Inflammatory macrophage (primary cell): ENCODE data around the gene CHST15.

Experiments
- DNase-seq, 2 donors: peaks; one replicate each; pipeline ENCODE4 v3.0.0-alpha.2; 2020 to 2022

Gene CHST15

DNA sequence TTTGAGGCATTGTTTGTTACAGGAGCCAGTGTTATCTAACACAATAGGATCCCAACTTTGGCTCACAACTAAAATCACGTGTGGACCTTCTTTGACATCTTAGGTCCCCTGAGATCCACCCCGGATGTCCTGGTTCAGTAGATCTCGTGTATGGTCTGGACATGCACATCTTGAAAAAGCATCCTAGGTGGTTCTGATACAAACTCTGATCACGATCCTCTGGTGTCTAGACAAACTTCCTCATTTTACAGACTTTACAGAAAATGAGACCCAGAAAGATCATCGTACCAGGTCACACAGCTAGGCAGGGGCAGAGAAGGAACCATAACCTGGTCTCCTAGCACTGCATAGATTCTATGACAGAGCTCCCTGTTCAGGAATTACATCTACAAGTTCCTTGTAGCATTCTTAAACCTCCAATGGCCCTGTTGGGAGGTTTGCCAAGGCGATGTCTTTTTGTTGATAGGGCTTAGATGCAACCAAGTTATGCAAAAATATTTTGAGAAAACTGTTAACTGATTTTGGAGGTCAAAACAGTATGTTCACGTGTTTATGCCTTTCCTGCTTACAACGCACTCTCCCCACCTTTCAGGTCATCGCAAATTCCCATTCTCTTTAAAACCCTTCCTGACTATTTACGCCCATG is 30.8 kb upstream of the CHST15 start:
- DNase-seq: peak; percentile 14 to 17

DNA sequence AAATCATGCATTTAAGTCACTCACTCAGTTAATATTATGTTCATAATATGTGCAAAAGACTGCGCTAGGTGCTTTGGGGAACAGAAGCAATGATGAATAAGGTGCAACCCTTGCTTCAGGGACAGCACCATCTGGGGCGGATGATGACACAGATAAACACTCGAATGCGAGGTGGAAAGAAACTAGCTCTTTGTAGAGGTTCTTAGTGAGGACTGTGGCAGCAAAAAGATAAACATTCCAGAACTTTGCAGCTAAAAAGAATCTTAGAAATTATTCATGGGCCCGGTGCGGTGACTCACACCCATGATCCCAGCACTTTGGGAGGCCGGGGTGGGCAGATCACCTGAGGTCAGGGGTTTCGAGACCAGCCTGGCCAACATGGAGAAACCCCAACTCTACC is 29.8 kb upstream of the CHST15 start:
- DNase-seq: no peak

DNA sequence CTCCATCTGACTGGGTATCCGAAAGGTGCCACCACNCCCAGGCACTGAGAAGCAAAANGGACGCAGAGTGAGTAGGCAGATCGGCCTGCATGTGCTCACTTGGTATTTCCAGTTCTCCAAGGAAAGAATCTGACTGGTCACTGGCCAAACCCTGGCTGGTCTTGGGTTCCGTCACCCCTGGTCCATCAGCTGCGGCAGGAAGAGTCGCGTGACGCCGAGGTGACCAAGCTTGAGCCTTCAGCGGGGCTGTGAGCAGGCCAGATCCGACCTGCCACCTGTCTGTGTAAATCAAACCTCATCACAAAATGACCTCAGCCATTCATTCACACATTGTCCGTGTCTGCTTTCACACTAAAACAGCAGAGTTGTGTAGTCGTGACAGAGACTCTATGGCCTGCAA is 28.8 kb upstream of the CHST15 start:
- DNase-seq: no peak

DNA sequence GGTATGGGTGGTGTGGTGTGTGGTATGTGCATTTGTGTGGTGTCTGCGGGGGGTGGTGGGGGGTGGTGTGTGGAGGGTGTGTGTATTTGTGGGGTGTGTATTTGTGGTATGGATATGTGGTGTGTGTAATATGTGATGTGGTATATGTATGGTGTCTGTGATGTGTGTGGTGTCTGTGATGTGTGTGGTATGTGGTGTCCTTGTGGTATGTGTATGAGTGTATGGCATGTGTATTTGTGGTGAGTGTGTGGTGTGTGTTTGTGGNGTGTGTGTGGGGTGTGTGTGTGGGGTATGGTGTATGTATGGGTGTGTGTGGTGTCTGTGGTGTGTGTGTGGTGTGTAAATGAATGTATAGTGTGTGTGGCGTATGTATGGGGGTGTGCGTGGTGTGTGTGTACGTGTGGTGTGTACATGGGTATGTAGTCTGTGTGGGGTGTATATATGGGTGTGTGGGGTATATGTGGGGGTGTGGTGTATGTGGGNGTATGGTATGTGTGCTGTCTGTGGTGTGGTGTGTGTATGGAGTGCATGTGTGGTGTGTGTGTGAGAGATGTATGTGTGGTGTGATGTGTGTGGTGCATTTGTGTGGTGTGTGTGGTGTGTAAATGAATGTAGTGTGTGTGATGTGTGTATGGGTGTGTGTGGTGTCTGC is 27.1 kb upstream of the CHST15 start:
- no peak for DNase-seq

DNA sequence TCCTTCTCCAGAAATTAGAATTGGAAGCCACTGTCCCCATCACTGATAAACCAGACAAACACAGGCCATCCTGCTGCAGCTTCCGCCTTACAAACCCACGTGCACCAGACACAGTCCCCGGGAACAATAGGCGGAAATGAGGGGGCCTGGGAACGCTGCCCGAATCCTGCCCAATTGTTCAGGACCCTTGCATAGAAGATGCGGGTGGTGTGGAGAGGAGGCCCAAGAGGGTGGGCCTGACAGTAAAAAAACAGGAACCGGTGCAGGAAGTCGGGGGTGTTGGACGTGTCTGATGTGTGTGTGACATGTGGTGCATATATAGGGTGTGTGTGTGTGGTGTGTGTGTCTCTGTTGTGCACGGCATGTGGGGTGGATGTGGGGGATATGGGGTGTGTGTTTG is 26.5 kb upstream of the CHST15 start:
- peak; percentile 72 to 80 for DNase-seq

DNA sequence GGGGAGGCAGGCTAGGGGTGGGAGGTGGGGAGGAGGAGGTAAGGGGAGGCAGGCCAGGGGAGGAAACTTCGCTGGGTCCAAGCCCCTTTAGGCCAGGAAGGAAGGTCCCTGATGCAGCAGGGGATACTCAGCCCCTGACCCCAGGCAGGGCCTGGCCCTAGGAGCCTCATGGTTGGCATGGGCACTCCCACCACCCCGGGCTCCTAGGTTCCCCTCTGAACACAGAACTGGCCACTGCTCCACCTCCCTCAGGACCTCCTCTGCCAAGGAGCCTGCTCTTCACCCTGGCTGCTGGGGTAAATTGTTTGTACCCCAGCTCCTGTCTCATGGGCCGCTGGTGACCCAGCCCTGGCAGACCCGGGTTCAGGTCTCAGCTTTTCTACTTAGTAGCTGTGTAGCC is 25.8 kb upstream of the CHST15 start:
- DNase-seq: no peak

DNA sequence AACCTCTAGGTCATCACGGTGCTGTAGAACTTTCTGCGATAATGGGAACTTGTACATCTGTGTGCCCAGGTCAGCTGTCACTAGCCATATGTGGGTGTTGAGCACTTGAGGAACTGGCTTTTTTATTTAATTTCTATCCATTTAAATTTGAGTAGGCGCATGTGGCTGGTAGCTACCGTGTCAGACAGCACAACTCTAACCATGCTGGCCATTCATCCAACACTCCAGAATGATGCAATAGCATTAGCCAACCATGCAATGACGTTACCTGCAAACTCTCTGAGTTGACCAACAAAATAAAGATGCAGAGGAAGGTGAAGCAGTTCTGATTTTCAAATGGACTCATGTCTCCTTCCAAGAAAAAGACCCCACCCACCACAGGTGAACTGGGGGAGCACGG is 24.4 kb upstream of the CHST15 start:
- peak; percentile 75 to 82 for DNase-seq

DNA sequence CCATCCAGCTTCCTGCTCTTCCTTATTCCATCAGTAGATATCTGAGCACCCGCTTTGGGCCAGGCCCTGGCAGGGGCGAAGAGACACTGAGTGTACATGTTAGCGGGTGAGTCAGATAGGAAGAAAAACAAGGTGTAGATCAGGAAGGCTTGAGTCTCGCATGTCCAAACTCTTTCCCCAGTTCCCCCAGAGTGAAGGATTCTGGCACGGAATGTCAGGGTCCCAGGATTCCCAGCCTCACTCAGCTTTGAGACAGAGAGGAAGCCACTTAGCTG is 24.1 kb upstream of the CHST15 start:
- DNase-seq: no peak

DNA sequence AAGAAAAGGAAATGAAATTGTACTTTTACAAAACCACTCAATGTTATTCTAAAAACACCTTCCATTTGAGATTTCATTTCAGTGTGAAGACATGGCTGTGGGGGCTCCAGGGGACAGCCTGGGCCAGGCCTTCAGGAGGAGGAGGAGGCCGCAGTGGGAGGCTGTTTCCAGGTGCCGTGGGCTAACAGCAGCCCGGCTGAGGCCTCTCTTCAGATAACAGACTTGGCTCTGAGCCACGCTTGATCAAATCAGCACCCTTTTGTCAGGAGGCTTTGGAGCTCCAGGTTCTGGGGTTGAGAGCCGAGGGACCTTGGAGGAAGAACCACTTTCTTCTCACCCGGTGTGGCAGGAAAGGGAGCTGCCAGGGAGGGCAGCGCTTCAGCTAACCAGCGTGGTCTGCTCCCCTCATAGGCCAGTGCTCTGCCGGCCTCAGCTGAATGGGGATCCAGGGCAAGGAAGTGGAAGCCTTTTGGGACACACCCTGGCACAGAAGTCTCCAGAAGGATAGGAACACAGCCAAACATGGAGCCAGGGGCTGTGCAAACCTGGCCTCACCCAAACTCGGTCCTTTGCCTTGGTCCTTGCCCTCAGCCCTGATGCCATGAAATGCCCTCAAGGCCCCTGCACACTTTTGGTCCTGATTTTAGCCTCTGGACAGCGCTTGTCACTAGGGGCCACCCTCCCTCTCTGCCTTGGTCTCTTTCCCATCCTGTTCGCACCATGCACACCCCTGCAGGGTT is 23.5 kb upstream of the CHST15 start:
- no peak for DNase-seq

DNA sequence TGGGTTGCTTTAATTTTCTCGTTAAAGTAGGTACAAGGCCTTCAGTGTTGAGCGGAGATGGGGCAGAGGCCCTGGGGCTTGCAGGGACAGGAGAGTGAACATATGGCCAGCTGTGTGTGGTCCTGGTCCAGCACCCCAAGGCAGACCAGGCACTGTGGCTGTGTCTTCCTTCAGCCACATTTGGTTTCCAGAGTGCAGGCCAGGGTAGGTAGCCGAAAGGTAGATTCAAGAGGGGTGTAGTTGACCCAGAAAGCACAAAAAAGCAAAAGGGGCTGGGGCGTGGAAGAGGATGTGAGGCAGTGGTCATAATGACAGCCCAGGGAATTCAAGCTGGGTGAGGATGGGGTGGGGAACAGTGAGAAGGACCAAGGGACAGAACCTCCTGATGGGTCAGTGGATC is 21.3 kb upstream of the CHST15 start:
- no peak for DNase-seq

DNA sequence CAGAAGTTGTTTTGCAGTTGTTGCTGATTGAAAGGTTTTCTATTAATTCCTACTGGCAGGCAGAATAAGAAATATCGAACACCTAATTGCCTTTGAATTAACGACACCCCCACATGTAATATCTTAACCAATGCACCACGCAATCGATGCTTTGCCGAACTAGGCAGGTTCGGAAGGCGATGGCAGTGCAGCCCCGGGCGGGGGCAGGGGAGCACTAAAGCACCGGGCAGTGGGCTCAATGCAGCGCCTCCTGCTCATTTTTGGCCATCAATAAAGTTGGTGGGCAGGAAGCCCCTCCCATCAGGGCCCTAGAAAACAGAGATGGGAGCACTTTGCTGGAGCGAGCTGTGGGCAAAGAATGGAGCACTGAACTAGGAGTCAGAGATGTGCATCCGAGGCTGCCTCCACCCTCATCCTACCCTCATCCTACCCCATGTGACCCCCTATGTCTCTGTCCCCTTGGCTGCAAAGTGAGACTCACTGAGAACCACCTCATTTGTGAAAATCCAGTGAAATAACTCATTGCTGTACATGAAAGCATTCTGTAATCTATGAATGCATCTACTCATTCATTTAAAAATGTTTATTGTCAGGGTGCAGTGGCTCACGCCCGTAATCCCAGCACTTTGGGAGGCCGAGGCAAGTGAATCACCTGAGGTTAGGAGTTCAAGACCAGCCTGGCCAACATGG is 19.6 kb upstream of the CHST15 start:
- no peak for DNase-seq

DNA sequence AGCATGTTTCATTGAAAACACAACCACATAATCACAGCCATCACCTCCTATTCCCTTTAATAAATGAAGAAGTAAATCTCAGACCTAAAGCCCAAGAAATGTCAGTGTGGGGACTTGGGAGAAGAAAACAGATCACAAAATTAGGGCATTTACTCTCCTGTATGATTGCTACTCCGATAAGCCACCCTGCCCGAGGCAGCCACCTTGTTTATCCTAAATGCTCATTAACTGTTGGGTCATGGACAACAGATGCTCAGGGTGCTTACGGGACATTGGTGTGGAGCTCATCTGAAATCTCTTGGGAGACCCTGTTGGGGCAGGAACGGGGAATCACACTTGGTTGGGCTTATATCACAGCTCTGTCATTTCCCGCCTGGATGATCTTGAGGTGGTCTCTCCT is 17.5 kb upstream of the CHST15 start:
- no peak for DNase-seq

DNA sequence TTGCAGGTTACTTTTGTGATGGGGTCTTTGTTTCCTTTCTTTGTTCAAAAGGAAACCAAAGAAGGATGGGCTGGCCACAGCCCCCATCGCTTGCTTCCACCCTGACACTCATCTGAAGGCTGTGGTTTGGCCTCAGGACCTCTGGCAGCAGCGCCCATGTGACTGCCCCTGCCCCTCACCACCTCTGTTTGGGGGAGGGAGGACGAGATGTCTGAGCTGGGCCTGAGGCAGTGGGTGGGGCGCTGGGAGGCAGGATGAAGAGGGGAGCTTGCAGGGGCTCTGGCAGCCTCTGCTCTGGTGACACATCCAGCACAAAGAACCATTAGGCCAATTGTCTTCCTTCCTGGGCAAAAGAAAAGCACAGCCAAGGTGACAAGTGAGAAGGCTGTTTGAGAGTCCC is 15.9 kb upstream of the CHST15 start:
- no peak for DNase-seq

DNA sequence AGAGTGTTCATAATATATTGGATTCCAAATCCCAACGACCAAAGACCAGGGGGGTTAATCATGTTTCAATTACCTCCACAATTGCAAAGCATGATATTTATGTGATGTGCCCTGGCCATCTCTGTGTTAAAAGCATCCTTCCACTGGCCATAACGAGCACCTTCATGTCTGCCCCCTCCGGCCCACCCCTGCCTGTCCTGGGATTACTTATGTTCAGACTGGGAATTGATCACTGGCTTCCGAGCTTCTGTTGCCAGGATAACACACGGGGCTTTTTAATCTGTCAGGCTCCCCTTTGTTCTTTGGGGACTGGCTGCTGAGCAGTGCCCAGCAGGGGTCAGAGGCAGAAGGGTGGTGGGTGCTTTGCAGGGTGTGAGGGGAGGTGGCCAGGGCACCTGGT is 13.7 kb upstream of the CHST15 start:
- DNase-seq: no peak

DNA sequence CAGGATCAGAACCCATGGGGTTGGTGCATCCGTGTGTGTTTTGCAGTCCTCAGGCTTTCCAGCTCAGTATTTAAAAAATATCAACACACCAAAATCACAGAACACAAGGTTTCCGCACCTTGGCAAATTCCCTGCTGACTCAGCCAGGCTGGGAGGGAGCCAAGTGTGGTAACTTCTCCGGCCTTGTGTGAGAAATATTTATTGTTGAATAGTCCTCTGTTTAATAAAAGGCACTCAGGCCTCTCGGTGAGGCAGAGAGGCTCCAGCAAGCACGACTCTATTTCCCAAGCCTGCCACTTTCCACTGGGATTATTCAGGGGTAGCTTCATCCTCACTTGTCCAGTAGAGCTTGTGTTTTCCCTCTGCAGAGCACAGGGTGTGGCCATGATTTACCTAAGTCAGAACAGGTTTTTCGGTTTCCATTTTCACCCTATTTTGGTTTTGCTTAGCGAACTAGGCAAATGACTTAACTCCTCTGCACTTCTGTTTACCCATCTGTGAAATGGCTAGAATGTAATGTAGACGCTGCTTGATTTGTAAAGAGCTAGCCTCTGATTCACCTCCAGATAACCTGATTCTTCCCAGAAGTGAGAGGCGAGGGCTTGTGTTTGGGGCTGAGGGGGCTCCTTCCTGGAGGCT is 13.0 kb upstream of the CHST15 start:
- no peak for DNase-seq

DNA sequence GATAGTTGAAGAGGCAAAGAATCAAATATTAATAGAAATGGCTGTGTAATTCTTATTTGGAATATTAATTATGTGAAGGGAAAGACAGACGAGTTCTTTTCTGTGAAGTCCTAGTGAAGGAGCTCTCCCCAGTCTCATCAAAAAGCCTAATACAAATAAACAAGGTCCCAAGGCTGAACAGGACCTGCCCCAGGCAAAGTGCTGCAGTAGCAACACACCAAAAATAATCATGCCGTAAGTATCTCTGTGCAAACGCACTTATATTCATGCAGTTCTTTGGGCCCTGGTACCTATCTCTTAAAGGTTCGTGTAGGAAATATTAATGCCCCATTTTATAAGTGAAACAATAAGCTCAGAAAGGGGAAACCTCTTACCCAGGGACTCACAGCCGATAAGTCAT is 12.2 kb upstream of the CHST15 start:
- DNase-seq: no peak

DNA sequence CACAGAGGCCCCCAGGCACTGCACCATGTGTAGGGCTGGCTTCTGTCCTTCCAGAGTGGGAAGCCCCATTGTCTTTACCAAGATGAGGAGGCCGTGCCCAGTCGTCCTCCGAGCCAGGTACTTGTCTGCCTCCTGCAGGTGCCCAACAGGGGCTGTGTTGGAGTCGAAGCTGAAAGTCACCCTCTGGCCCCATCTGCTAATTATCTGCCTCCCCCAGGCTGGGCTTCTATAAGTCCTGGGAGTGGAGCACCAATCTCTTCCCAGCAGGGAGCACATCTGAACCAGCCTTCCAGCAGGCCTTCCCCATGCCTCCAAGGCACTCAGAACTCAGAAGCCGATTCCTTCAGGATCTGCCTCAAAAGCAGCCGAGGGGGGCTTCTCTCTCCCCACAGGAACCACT is 11.6 kb upstream of the CHST15 start:
- DNase-seq: no peak

DNA sequence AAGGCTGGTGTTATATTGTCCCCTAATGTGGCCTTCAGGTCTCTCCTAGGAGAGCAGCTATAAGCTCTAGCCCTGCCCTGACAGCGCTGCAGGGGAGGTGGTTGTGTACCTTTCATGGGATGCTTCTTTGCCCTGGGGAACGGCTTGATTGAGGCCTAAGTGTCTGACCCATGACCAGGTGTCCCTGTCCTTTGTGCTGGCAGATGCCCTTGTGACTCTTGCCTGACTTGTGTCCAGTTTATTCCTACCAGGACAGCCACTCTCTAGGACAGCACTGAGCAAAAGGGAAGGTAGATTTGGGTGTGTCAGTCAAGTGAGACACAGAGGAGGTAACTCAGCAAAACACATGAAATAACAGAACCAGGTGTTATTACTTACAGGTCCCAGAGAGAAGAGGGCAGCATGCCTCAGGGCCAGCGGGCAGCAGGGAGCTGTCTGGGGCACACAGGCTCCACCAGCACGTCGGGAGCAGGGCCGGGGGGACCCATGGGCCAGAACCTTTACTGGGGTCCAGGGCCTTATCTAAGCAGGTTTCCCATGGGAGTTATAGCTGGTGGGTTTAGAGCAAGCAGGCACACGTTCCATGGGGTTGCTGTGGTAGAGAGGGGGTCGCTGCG is 10.7 kb upstream of the CHST15 start:
- no peak for DNase-seq

DNA sequence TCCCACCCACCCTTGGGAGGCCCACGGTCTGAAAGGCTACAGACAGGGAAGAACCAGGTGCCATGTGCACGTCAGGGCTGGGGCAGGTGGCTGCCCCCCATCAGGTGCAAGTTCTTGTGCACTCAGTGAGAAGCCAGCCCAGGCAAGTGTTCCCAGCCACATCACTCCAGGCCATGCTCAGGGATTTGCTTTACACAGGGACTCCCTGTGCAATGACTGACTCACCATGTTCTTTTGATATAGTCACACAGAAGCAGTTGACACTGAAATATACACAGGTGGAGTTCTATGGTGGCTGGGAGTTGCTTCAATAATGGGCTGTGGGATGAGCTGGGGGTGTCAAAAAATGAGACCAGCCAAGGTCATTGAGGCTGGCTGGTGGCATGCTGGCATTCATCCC is 8.0 kb upstream of the CHST15 start:
- no peak for DNase-seq

DNA sequence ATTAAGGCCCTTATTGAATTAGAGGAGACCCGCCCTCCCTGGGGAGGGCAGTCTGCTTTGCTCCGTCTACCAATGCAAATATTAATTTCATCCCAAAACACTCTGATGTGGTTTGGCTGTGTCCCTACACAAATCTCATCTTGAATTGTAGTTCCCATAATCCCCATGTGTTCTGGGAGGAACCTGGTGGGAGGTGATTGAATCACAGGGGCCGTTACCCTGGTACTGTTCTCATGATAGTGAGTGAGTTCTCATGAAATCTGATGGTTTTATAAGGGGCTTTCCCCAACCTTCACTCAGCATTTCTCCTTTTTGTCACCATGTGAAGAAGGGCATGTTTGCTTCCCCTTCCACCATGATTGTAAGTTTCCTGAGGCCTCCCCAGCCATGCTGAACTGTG is 7.3 kb upstream of the CHST15 start:
- DNase-seq: peak in 1 of 2 donors; percentile 45

DNA sequence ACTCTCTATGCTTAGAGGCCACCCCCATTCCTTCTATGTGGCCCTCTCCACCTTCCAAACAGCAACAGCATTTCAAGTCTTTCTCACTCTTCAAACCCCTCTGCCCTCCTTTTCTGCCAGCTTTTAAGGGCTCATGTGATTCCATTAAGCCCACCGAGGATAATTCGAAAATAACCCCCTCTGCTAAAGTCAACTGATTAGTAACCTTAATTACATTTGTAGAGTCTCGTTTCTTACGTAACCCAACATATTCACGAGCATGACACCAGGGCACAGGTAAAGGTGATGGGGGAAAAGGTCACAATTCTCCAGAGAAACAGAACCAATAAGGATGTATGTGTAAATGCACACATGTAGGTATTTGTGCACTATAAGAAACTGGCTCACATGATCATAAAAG is 6.7 kb upstream of the CHST15 start:
- DNase-seq: no peak

DNA sequence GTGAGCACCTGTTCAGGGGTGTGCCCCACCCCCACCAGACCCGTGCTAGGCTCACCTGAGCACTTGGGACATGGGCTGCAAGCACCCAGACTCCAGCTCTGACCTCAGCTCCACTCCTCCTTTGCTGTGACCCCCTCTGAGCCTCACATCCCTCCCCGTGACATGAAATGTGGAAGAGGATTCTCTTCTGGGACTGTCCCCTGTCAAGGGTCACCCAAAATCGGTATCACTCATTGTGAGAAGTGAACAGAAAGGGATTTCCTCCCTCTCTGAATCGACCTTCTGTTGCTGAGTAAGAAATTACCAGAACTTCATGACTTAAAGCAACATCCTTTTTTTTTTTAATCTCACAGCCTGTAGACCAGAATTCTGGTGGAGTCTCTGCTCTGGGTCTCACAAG is 6.2 kb upstream of the CHST15 start:
- DNase-seq: peak; percentile 42 to 45

DNA sequence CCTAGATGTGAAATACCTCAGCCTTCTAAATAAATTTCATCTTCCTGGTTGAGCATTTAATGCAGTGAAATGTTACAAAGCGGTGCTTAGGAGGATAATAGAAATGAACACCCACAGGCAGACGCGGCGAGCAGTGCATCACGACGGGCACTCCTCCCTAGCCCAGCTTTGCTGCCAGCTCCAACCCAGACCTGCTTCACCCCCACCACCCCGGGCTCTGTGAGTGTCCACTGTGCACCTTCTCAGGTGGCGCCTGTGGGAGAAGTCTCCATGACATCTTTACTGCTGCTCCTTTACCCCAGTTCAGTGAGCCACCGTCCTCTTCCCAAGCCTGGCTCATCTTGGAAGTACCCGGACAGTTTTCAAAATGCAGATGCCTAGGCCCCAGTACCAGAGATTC is 5.2 kb upstream of the CHST15 start:
- no peak for DNase-seq
